Tibial artery (tissue), 4 donors: Measurements from ENCODE around the gene PTF1A.

Experiments used
- DNase-seq, 2 donors: peaks; one replicate each; pipeline ENCODE4 v3.0.0-alpha.2; 2019
- H3K27ac ChIP-seq, 2 donors: fragments of 200-600 bp; sonication (generic) in 1 of 2; 1 replicate in 1 of 2; 2 replicates in 1 of 2; pipeline ENCODE4 v1.5.1; 2018 to 2019; ENCODE audit warnings: mild to moderate bottlenecking in 1 of 2
- H3K27me3 ChIP-seq, 2 donors: fragments of 200-600 bp; sonication (generic) in 1 of 2; one replicate each; pipeline versions ENCODE4 v1.5.1 to v1.6.0; 2016 to 2019
- H3K36me3 ChIP-seq, 3 donors: fragments of 200-600 bp; sonication (generic) in 2 of 3; one replicate each; pipeline ENCODE4 v1.5.1; 2016 to 2019; ENCODE audit warnings: mild to moderate bottlenecking in 2 of 3
- H3K4me1 ChIP-seq, 4 donors: fragments of 200-600 bp; sonication (generic) in 2 of 4; 1 replicate in 3 of 4; 2 replicates in 1 of 4; pipeline ENCODE4 v1.5.1; 2016 to 2019
- H3K4me3 ChIP-seq, 2 donors: fragments of 200-600 bp; sonication (generic) in 1 of 2; 1 replicate in 1 of 2; 2 replicates in 1 of 2; pipeline ENCODE4 v1.5.1; 2018 to 2019; ENCODE audit warnings: mild to moderate bottlenecking in 2 of 2
- H3K9me3 ChIP-seq, 3 donors: fragments of 200-600 bp; sonication (generic) in 1 of 3; one replicate each; pipeline ENCODE4 v1.5.1; 2016 to 2019
- intact Hi-C: fragments of 100-400 bp; cut with DNase I; formaldehyde crosslinking; loops from one replicate; pipeline ENCODE4 v1.15.0; 2023; ENCODE audit warnings: low total_unique reads
- TF ChIP-seq, protein P1 (sequence below), 2 experiments: fragments of 200-600 bp in 1 of 2; fragments of 450-650 bp in 1 of 2; IDR thresholded peaks; one replicate each; pipeline ENCODE4 v1.5.1; 2017 to 2019; ENCODE audit warnings: antibody characterized with exemption in 2 of 2, mild to moderate bottlenecking in 1 of 2, moderate library complexity in 1 of 2

The PTF1A gene

GRCh38 chr10:23150610-23151009, 41.5 kb upstream of the PTF1A start:
- Histone ChIP-seq H3K27me3 (no peaks in the 10 kb centered on the region), H3K36me3 (no peaks in the 10 kb centered on the region), H3K27ac (no peak overlapping the region), H3K9me3 (no peaks in the 10 kb centered on the region), H3K4me3 (no peak overlapping the region), H3K4me1 (no peaks in the 10 kb centered on the region)
- TF ChIP-seq, protein P1, sequence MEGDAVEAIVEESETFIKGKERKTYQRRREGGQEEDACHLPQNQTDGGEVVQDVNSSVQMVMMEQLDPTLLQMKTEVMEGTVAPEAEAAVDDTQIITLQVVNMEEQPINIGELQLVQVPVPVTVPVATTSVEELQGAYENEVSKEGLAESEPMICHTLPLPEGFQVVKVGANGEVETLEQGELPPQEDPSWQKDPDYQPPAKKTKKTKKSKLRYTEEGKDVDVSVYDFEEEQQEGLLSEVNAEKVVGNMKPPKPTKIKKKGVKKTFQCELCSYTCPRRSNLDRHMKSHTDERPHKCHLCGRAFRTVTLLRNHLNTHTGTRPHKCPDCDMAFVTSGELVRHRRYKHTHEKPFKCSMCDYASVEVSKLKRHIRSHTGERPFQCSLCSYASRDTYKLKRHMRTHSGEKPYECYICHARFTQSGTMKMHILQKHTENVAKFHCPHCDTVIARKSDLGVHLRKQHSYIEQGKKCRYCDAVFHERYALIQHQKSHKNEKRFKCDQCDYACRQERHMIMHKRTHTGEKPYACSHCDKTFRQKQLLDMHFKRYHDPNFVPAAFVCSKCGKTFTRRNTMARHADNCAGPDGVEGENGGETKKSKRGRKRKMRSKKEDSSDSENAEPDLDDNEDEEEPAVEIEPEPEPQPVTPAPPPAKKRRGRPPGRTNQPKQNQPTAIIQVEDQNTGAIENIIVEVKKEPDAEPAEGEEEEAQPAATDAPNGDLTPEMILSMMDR (IDR thresholded peaks at IDR 0.05) = no peak
- no peak for DNase-seq
- intact Hi-C loops = no loop called here

- no peak overlapping the region for H3K27ac ChIP-seq
- no peaks in the 10 kb centered on the region for H3K4me1 ChIP-seq
- no peak for DNase-seq
- H3K36me3 ChIP-seq = no peaks in the 10 kb centered on the region
- TF ChIP-seq, protein P1 (IDR thresholded peaks at IDR 0.05) = no peak
- no peak overlapping the region for H3K4me3 ChIP-seq
- H3K27me3 ChIP-seq = no peaks in the 10 kb centered on the region
- no peaks in the 10 kb centered on the region for H3K9me3 ChIP-seq
- intact Hi-C loops = no loop called here
These were observed 41.0 kb upstream of the PTF1A start for GRCh38 chr10:23151071-23151470.

DNA sequence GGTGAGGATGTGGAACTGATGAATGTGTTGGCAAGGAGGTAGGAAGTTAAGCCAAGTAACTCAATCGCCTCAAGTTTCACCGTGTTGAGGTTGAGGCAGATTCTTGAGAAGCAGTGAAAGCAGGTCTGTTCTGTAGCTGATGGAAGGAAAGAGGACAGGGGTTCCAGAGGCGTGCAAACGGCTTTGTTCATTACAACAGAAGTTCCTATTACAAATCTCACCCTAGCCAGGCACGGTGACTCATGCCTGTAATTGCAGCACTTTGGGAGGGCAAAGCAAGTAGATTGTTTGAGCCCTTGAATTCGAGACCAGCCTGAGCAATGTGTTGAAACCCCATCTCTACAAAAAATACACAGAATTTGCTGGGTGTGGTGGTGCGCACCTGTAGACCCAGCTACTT, 36.9 kb upstream of the PTF1A start:
- Histone ChIP-seq H3K9me3 (no peaks in the 10 kb centered on the region), H3K27me3 (peaks cover 0 to 6% of the 10 kb centered on the region in 2 donors), H3K36me3 (no peaks in the 10 kb centered on the region), H3K4me3 (no peak overlapping the region), H3K4me1 (peaks cover 0 to 3% (median 0%) of the 10 kb centered on the region in 4 donors), H3K27ac (no peak overlapping the region)
- TF ChIP-seq, protein P1 (IDR thresholded peaks at IDR 0.05) = no peak
- no peak for DNase-seq
- intact Hi-C loops = no loop called here

GRCh38 chr10:23156447-23157150, 35.5 kb upstream of the PTF1A start:
- intact Hi-C loops = no loop called here
- Histone ChIP-seq H3K4me3 (no peak overlapping the region), H3K27me3 (peaks cover 0 to 11% of the 10 kb centered on the region in 2 donors), H3K27ac (no peak overlapping the region), H3K36me3 (no peaks in the 10 kb centered on the region), H3K9me3 (no peaks in the 10 kb centered on the region), H3K4me1 (peaks cover 0 to 3% (median 0%) of the 10 kb centered on the region in 4 donors)
- TF ChIP-seq, protein P1 (IDR thresholded peaks at IDR 0.05) = no peak
- DNase-seq = no peak

DNA sequence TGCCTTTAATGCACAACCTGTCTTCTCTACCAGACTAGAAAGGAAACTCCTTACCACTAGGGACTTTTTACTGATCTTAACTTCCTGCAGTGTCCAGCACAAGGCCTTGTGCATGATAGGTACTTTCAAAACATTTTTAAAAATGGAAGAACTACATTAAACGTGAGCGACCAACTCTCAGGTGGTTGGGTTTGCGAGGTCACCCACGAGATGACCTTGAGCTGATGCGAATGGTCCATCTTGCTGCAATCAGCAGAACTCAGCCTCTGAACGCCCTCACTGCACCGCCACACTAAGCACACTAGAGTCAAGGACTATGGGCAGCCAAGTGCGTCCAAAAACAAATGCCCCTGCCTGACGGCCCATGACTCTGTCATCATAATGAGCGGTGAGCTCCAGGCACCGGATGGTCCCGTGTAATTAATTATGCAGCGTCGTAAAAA, 34.9 kb upstream of the PTF1A start:
- Histone ChIP-seq H3K9me3 (no peaks in the 10 kb centered on the region), H3K36me3 (no peaks in the 10 kb centered on the region), H3K27ac (no peak overlapping the region), H3K27me3 (peaks cover 0 to 11% of the 10 kb centered on the region in 2 donors), H3K4me1 (peaks cover 0 to 3% (median 0%) of the 10 kb centered on the region in 4 donors), H3K4me3 (no peak overlapping the region)
- no peak for DNase-seq
- TF ChIP-seq, protein P1 (IDR thresholded peaks at IDR 0.05) = no peak
- intact Hi-C loops = no loop called here
